ENCODE data around the gene C1orf216.
A peak's percentile ranks its signal among the peaks of the same experiment; 100 is the strongest.

C1orf216 gene, protein sequence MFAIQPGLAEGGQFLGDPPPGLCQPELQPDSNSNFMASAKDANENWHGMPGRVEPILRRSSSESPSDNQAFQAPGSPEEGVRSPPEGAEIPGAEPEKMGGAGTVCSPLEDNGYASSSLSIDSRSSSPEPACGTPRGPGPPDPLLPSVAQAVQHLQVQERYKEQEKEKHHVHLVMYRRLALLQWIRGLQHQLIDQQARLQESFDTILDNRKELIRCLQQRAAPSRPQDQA

DNA sequence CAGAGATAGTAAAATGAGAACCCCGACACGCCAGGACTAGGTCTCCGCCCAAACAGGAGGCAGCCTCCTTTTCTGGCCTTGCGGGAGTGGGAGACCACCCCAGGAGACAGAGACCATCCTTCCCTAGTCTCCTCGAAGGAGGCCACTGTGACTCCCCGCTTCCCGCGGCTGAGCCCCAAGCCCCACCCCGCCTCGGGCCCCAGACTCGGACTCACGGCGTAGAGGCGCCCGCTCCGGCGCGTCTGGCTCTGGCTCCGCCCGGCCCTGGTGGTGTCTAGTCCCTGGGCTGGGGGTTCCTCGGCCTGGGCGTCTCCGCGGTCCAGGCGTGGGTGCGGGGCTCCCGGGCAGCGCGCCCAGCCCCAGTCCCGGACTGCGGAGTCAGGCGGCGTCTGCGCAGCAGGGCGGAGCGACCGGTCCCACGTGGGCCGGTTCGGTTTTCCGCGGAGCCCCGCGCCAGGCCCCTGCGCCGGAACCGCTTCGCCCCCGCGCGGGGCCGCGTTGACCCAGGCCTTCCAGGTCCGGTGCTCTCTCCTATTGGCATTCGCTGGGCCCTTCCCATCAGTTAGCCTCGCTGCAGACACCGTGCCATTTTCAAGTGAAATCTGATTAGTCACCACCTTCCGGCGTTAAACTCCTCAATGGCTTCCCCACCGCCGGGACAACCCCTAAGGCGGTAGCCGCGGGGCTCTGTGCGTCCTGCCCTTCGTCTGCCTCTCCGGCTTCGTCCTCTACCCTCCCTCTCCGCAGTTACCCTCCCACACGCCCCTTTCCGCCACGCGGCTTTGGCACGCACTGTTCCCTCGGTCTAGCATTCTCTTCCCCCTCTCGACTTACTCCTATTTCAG lies at the start of gene C1orf216:
C1orf216 (minus strand) TSS at position 393 of the 845 bp plus-strand sequence. CDS start 2,563 bp downstream, outside the sequence.
- no peaks in the 10 kb centered on the region for H3K9me3 ChIP-seq (ENCODE audit: insufficient read depth, low read depth, low read length)
- peak within 1 kb of the TSS; percentile 85 for H3K4me3 ChIP-seq (ENCODE audit: low read length)
- peaks cover 6% of the 10 kb centered on the region; the same call in 1 of the 2 replicates for H3K27me3 ChIP-seq (ENCODE audit: insufficient read depth, low read length)
- H3K36me3 ChIP-seq (ENCODE audit: insufficient read depth, low read depth, low read length), result peaks cover 11% of the 10 kb centered on the region; the same call in 1 of the 2 replicates
- peaks cover 6% of the 10 kb centered on the region for H3K4me1 ChIP-seq (ENCODE audit: insufficient read depth, low read length)
- H3K27ac ChIP-seq (ENCODE audit: low read length), result no peak within 1 kb of the TSS
- H3K9ac ChIP-seq (ENCODE audit: low read depth, low read length), result peak within 1 kb of the TSS; percentile 82; the same call in 1 of the 2 replicates

DNA sequence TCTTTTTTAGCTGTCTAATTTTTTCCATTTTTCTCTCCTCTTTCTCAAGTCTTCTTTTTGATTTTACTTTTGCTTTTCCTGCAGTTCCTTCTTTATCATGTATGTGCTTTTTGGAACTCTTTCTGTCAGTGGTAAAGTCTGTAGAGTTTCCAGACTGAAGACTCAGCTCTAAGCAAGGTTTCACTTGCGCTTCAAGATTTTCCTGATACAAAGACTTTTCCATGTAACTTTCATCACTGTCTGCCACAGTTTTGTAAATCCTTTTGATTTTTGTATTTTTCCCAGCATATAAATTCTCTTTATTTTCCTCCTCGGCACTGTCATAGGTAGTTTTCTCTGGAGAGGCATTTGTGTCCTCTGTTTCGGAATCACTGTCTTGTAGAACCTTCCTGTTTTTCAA lies 45.6 kb upstream of the C1orf216 start:
- no peak overlapping the region for H3K27ac ChIP-seq (ENCODE audit: low read length)
- no peaks in the 10 kb centered on the region for H3K9me3 ChIP-seq (ENCODE audit: insufficient read depth, low read depth, low read length)
- no peak overlapping the region for H3K9ac ChIP-seq (ENCODE audit: low read depth, low read length)
- no peak overlapping the region for H3K4me3 ChIP-seq (ENCODE audit: low read length)
- H3K4me1 ChIP-seq (ENCODE audit: insufficient read depth, low read length), result no peaks in the 10 kb centered on the region
- H3K27me3 ChIP-seq (ENCODE audit: insufficient read depth, low read length), result no peaks in the 10 kb centered on the region
- H3K36me3 ChIP-seq (ENCODE audit: insufficient read depth, low read depth, low read length), result peaks cover 69% of the 10 kb centered on the region

DNA sequence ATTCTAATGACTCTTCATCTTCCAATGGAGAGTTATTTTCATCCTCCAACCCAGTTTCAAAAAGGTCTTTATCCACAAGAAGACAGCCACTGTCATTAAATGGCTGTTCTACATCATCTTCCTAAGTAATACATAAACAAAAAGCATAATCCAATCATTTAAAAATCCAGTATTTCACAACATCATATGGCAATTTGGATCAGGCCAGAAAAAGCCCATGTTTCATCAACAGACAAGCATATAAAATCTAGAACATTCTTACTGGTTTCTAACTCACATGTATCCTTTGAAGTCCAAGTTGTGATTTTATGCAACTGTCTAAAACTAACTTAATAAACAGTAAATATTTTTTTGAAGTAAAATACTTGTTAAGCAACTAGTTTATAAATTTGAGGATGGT lies 44.5 kb upstream of the C1orf216 start:
- no peak overlapping the region for H3K9ac ChIP-seq (ENCODE audit: low read depth, low read length)
- H3K27ac ChIP-seq (ENCODE audit: low read length), result no peak overlapping the region
- H3K36me3 ChIP-seq (ENCODE audit: insufficient read depth, low read depth, low read length), result peaks cover 79% of the 10 kb centered on the region
- H3K9me3 ChIP-seq (ENCODE audit: insufficient read depth, low read depth, low read length), result no peaks in the 10 kb centered on the region
- no peak overlapping the region for H3K4me3 ChIP-seq (ENCODE audit: low read length)
- H3K27me3 ChIP-seq (ENCODE audit: insufficient read depth, low read length), result no peaks in the 10 kb centered on the region
- H3K4me1 ChIP-seq (ENCODE audit: insufficient read depth, low read length), result no peaks in the 10 kb centered on the region

DNA sequence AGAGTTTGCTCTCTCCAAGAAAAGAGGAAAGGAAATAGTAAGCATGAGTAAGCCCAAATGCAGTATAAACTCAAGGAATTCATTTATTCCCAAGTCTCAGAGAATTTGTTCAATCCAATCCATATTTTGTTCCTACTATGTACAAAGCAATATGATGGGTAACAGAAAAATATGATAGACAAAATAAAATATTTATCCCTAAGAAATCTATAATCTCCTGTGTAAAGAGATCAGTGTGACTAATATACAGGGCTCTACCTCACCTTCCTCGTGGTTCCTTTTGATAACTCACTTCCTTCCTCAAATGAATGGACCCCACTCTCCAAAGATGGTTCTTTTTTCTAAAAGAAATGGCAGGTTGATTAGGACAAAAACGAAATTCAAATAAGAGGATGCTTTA lies 43.5 kb upstream of the C1orf216 start:
- Histone ChIP-seq H3K4me1 (ENCODE audit: insufficient read depth, low read length) (no peaks in the 10 kb centered on the region), H3K36me3 (ENCODE audit: insufficient read depth, low read depth, low read length) (peaks cover 84% of the 10 kb centered on the region), H3K9me3 (ENCODE audit: insufficient read depth, low read depth, low read length) (no peaks in the 10 kb centered on the region), H3K27me3 (ENCODE audit: insufficient read depth, low read length) (no peaks in the 10 kb centered on the region), H3K4me3 (ENCODE audit: low read length) (no peak overlapping the region), H3K9ac (ENCODE audit: low read depth, low read length) (no peak overlapping the region), H3K27ac (ENCODE audit: low read length) (no peak overlapping the region)

DNA sequence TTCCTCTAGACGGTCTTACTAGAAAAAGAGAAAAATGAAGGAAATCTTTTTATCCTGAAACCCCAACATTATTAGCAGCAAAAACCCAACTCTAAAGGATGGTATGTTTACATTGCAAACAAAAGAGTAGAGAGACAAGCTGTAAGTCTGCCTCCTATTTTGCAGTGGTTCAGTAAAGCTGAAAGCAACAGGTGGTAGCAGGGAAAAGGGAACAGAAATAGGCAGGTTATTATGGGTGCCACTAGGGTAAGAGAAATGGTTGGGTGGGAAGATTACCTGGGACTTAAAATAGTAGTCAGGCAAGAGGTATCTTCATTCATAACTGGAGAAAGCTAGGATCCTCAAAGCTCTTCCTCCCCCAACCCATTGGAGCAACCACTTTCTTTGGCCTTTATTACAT lies 37.4 kb upstream of the C1orf216 start:
- peaks cover 88% of the 10 kb centered on the region for H3K36me3 ChIP-seq (ENCODE audit: insufficient read depth, low read depth, low read length)
- no peak overlapping the region for H3K27ac ChIP-seq (ENCODE audit: low read length)
- no peak overlapping the region for H3K9ac ChIP-seq (ENCODE audit: low read depth, low read length)
- no peaks in the 10 kb centered on the region for H3K27me3 ChIP-seq (ENCODE audit: insufficient read depth, low read length)
- H3K4me3 ChIP-seq (ENCODE audit: low read length), result no peak overlapping the region
- H3K9me3 ChIP-seq (ENCODE audit: insufficient read depth, low read depth, low read length), result no peaks in the 10 kb centered on the region
- H3K4me1 ChIP-seq (ENCODE audit: insufficient read depth, low read length), result no peaks in the 10 kb centered on the region

DNA sequence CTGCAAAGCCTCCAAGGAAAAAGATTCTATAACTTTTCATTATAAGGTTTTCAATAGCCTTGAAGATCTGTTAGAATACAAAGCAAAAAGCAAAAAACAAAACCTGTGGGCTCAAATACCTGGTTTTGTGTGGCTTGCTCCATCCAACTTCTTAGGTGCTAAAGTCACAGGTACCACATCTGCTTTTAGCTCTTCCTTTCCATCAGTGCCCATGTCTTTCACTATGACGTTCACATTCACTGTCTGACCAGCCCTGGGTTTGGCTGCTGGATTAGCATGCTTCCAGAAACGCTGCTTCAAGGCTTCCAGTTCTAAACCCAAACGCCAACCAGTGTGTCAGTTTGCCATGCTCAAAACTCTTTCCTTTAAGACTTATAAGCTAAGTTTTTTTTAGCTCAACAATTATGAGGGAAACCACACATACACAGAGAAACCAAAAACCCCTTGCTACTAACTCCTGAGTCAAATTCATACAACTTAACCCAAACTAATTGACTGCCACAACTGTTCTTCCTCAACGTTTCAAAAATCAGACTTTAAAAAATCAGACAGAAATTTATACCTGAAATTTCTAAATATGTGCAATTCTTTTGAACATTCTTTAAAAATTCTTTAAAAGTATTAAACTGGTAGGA lies 35.1 kb upstream of the C1orf216 start:
- Histone ChIP-seq H3K4me1 (ENCODE audit: insufficient read depth, low read length) (no peaks in the 10 kb centered on the region; the same call in 1 of the 2 replicates), H3K4me3 (ENCODE audit: low read length) (no peak overlapping the region), H3K27ac (ENCODE audit: low read length) (no peak overlapping the region), H3K9me3 (ENCODE audit: insufficient read depth, low read depth, low read length) (no peaks in the 10 kb centered on the region), H3K27me3 (ENCODE audit: insufficient read depth, low read length) (no peaks in the 10 kb centered on the region), H3K36me3 (ENCODE audit: insufficient read depth, low read depth, low read length) (peaks cover 87% of the 10 kb centered on the region), H3K9ac (ENCODE audit: low read depth, low read length) (no peak overlapping the region)

DNA sequence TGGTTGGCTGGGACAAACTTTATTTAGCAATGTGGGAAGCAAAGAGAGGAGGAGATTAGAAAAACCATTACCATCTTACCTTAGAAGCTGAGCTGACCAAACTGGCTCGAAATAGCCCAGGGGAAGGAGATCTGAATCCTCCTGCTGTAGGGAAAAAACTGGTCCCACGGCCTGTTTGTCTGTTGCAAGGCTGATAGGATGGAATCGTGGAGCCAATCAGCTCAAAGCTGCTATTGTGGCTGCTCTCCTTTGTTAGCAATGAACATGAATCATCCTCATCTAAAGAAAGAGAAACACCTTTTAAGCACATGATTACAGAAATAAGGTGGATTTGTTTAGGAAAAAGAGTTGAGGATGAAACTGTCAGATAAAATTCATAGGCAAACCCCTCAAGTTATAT lies 29.6 kb upstream of the C1orf216 start:
- Histone ChIP-seq H3K9ac (ENCODE audit: low read depth, low read length) (no peak overlapping the region), H3K36me3 (ENCODE audit: insufficient read depth, low read depth, low read length) (peaks cover 95% of the 10 kb centered on the region), H3K27me3 (ENCODE audit: insufficient read depth, low read length) (no peaks in the 10 kb centered on the region), H3K27ac (ENCODE audit: low read length) (no peak overlapping the region), H3K4me3 (ENCODE audit: low read length) (no peak overlapping the region), H3K4me1 (ENCODE audit: insufficient read depth, low read length) (no peaks in the 10 kb centered on the region; the same call in 1 of the 2 replicates), H3K9me3 (ENCODE audit: insufficient read depth, low read depth, low read length) (no peaks in the 10 kb centered on the region)

DNA sequence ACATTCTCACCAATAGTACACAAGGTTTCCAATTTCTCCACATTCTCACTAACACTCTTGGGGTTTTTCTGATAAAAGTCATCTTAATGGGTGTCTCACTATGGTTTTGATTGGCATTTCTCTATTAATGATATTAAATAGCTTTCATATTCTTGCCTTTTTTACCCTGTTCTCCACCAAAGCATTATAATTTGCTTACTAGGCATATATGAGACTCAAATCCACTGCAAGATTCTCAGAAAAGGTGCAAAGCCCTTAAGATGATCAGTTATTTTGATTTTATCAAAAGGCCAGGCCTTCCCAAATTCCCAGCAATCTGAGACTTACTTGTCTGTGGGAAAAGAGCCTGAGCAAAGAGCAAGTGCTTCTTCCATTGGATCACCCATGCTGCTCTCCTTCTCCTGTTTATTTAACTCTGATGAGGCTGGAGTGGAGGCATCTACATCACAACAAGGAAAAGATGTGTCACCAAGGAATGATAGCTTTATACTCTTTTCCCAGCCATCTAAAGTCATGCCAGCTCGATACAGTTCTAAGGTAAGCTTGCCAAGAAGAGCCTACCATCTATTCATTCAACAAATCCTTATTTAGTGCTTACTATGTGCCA lies 26.5 kb upstream of the C1orf216 start:
- peaks cover 91% of the 10 kb centered on the region for H3K36me3 ChIP-seq (ENCODE audit: insufficient read depth, low read depth, low read length)

DNA sequence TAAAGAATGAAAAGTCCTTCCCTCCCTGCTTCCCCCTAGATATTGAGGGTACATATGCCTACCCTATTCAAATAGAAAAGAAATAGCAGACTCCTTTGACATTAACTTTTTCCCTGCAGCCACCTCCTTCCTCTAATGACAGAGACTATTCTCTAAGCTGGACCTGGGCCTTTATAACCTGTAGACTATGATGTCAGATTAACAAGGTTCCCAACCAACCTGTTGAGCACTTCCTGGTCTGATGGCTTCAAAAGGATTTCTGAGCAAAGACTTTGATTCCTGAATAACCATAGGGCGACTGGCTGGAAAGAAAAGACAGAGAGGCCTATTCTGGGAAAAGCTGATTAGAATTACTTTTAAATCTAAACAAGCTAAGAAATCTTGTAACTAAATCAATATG lies 18.4 kb upstream of the C1orf216 start:
- no peak overlapping the region for H3K4me3 ChIP-seq (ENCODE audit: low read length)
- peaks cover 95% of the 10 kb centered on the region for H3K36me3 ChIP-seq (ENCODE audit: insufficient read depth, low read depth, low read length)
- H3K27me3 ChIP-seq (ENCODE audit: insufficient read depth, low read length), result no peaks in the 10 kb centered on the region
- H3K9ac ChIP-seq (ENCODE audit: low read depth, low read length), result no peak overlapping the region
- H3K4me1 ChIP-seq (ENCODE audit: insufficient read depth, low read length), result no peaks in the 10 kb centered on the region
- no peak overlapping the region for H3K27ac ChIP-seq (ENCODE audit: low read length)
- no peaks in the 10 kb centered on the region for H3K9me3 ChIP-seq (ENCODE audit: insufficient read depth, low read depth, low read length)

More for the DNA sequence above, 26.5 kb upstream of the C1orf216 start:
- Histone ChIP-seq H3K4me3 (ENCODE audit: low read length) (no peak overlapping the region), H3K27ac (ENCODE audit: low read length) (no peak overlapping the region), H3K27me3 (ENCODE audit: insufficient read depth, low read length) (no peaks in the 10 kb centered on the region), H3K9ac (ENCODE audit: low read depth, low read length) (no peak overlapping the region), H3K9me3 (ENCODE audit: insufficient read depth, low read depth, low read length) (no peaks in the 10 kb centered on the region), H3K4me1 (ENCODE audit: insufficient read depth, low read length) (no peaks in the 10 kb centered on the region; the same call in 1 of the 2 replicates)

DNA sequence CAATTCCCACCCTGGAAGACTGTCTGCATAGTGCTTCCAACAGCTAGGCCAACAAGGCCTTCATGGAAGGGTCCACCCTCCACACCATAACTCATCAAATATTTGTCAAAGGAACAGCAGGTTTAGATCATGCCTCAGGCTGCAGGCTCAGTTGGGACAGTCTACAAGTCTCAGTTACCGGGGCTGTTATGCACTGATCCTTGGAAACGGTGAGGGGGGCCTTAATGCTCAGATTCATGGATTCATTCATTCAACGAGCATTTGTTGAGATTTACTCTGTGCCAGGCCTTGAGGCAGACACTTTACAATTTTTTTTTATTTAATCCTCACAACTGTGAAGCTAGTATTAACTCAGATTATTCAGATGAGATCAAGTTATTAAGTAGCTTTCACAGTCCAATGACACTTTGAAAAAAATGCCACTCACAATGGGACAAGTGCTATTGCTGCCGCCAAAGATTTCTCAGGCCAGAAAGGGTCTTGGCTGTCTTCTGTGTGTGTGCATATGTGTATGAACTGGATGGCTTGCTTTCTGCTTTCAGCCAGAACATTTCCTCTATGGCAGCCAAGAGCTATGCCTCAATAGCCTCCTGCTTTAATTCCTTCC lies 8.9 kb upstream of the C1orf216 start:
- Histone ChIP-seq H3K27me3 (ENCODE audit: insufficient read depth, low read length) (no peaks in the 10 kb centered on the region), H3K9me3 (ENCODE audit: insufficient read depth, low read depth, low read length) (no peaks in the 10 kb centered on the region), H3K4me1 (ENCODE audit: insufficient read depth, low read length) (no peaks in the 10 kb centered on the region), H3K27ac (ENCODE audit: low read length) (no peak overlapping the region), H3K36me3 (ENCODE audit: insufficient read depth, low read depth, low read length) (peaks cover 21% of the 10 kb centered on the region), H3K4me3 (ENCODE audit: low read length) (no peak overlapping the region), H3K9ac (ENCODE audit: low read depth, low read length) (no peak overlapping the region)

Data from iPS-20b (cell line).